GM12874 (cell line): Measurements from ENCODE around the gene RAB7A.

Experiments used
- TF ChIP-seq, protein P1 (sequence below): IDR thresholded peaks from 2 replicates; pipeline ENCODE4 v1.5.1; 2011; ENCODE audit warnings: low read depth, mild to moderate bottlenecking, control low read depth, low read length, moderate library complexity; ENCODE audit not compliant: insufficient read depth

The RAB7A gene

DNA sequence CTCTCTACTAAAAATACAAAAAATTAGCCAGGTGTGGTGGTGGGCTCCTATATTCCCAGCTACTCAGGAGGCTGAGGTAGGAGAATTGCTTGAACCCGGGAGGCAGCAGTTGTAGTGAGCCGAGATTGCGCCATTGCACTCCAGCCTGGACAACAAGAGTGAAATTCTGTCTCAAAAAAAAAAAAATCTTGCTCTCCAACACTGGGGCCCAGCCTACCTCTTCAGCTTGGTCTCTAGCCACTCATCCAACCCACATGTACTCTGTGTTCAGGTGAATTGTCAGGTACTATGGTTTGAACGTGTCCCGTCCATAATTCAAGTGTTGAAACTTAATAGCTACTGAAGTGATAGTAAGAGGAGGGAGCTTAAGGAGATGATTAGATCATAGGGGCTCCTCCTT, 22.4 kb upstream of the RAB7A start:
- TF ChIP-seq, protein P1, sequence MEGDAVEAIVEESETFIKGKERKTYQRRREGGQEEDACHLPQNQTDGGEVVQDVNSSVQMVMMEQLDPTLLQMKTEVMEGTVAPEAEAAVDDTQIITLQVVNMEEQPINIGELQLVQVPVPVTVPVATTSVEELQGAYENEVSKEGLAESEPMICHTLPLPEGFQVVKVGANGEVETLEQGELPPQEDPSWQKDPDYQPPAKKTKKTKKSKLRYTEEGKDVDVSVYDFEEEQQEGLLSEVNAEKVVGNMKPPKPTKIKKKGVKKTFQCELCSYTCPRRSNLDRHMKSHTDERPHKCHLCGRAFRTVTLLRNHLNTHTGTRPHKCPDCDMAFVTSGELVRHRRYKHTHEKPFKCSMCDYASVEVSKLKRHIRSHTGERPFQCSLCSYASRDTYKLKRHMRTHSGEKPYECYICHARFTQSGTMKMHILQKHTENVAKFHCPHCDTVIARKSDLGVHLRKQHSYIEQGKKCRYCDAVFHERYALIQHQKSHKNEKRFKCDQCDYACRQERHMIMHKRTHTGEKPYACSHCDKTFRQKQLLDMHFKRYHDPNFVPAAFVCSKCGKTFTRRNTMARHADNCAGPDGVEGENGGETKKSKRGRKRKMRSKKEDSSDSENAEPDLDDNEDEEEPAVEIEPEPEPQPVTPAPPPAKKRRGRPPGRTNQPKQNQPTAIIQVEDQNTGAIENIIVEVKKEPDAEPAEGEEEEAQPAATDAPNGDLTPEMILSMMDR, result no peak

DNA sequence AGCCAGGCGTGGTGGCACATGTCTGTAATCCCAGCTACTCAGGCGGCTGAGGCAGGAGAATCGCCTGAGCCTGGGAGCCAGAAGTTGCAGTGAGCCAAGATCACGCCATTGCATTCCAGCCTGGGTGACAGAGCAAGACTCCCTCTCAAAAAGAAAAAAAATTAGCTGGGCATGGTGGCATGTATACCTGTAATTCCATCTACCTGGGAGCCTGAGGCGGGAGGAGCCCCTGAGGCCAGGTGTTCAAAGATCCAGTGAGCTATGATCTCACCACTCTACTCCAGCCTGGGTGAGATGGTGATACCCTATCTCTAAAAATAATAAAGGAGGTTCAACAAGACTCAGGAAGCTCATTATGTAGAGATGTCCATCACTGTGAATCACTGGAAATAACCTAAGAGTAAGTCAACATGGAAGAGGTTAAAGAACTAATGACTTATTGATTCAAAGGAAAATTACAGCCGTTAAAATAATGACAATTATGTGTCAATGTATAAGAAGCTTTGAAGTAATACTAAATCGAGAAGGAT, 19.8 kb upstream of the RAB7A start:
- TF ChIP-seq, protein P1, result no peak

DNA sequence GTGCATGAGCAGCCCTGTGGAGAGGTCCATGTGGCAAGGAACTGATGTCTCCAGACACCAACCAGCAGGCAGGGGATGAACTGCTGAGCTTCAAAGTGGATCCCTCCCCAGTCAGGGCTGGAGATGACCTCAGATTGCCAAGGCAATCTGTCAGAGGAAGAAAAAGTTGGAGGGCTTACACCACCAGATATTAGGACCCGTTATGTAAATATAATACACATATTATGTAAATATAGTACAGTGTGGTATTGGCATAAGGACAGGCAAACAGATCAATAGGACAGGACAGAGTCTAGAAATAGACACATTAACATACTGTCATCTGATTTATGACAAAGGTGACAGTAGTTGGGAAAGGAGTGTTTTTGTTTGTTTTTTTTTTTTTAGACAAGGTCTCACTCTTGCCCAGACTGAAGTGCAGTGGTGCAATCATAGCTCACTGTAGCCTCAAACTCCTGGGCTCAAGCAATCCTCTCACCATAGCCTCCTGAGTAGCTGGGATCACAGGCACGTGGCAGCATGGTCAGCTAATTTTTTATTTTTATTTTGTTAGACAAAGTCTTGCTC, 18.0 kb upstream of the RAB7A start:
- TF ChIP-seq, protein P1, result no peak

DNA sequence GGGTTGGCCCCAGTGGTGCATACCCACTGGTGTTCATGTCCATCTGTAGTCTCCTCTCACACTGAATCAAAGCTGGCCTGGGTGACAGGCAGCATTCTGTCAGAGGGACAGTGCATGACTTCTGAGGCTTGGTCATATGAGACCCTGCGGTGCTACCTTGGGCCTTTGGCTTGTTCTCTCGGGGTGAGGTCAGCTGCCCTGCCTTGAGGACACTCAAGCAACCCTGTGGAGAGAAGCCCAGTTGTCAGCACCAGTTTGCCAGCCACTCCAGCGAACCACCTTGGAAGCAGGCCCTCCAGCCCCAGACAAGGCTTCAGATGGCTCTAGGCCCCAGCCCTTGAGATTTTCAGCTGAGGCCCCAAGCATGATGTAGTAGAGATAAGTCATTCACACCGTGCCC, 16.9 kb upstream of the RAB7A start:
- TF ChIP-seq, protein P1, result no peak

DNA sequence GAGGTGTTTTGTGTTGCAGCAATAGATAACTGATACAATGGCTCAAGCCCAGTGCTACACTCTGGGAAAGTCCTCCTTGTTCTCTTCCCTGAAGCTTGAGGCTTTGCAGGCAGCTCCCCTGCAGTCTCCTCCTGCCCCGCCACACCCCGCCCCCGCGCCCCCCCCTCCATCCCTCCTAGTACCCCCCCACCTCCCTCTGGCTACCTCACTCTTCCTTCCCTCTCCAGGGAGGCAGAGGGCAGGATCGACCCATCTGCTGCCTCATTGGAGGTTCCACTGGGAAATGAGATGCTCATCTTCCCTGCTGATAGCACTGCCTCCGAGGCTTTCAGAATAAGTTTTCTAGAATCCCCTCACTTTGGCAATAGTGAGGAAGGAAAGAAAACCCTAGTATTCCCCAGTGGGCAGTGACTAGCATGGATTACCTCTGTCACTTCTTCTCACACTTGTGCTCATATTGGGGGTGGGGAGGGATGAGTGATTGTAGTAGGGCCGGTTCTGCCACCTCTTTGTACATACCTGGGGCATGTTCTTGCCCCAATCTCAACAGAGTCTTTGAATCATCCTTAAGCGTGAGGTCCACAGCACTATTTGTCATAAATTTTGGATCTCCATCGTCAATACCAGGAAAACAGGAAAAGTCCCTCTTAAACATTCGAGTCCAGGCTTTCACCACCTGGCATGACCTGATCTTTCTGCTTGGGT, 16.3 kb upstream of the RAB7A start:
- TF ChIP-seq, protein P1, result no peak

GRCh38 chr3:128710816-128711433, 15.1 kb upstream of the RAB7A start:
- TF ChIP-seq, protein P1, result no peak

GRCh38 chr3:128712848-128713247, 13.1 kb upstream of the RAB7A start:
- TF ChIP-seq, protein P1, result no peak
